ENCODE data around the gene CASR.
"Not testable (repeated sequence)": the region's sequence is repeated elsewhere in the genome, so short reads cannot be mapped to it uniquely, and the experiment has no call there.

CASR gene

GRCh38 chr3:122183893-122184590 lies 574 bp downstream of the CASR start:
- H3K4me3 ChIP-seq (ENCODE audit: insufficient read depth, low read depth, low read length): peak overlapping the region; percentile 25
- H3K9me3 ChIP-seq (ENCODE audit: control insufficient read depth, low read length): no peaks in the 10 kb centered on the region
- no peaks in the 10 kb centered on the region for H3K36me3 ChIP-seq (ENCODE audit: control insufficient read depth, insufficient read depth, low read length)
- 2% methylated on average over 64 of the region's 64 CpGs for WGBS, 2 experiments
- peaks cover 75% of the 10 kb centered on the region for H3K27me3 ChIP-seq (ENCODE audit: control insufficient read depth, insufficient read depth, low read length, poor library complexity, severe bottlenecking)
- H3K4me1 ChIP-seq (ENCODE audit: control insufficient read depth, insufficient read depth, low read length): no peaks in the 10 kb centered on the region
- no peak overlapping the region for H3K27ac ChIP-seq (ENCODE audit: insufficient read depth, low read depth, low read length, poor library complexity, severe bottlenecking)

GRCh38 chr3:122184591-122184929 lies 1.1 kb downstream of the CASR start:
- 8 to 10% methylated on average over 19 of the region's 19 CpGs for WGBS, 2 experiments
- Histone ChIP-seq H3K27ac (ENCODE audit: insufficient read depth, low read depth, low read length, poor library complexity, severe bottlenecking) (no peak overlapping the region), H3K4me1 (ENCODE audit: control insufficient read depth, insufficient read depth, low read length) (no peaks in the 10 kb centered on the region), H3K27me3 (ENCODE audit: control insufficient read depth, insufficient read depth, low read length, poor library complexity, severe bottlenecking) (peaks cover 75% of the 10 kb centered on the region), H3K4me3 (ENCODE audit: insufficient read depth, low read depth, low read length) (peak overlapping the region; percentile 25), H3K36me3 (ENCODE audit: control insufficient read depth, insufficient read depth, low read length) (no peaks in the 10 kb centered on the region), H3K9me3 (ENCODE audit: control insufficient read depth, low read length) (no peaks in the 10 kb centered on the region)

GRCh38 chr3:122186372-122186771 lies 2.9 kb downstream of the CASR start:
- no peak overlapping the region for H3K27ac ChIP-seq (ENCODE audit: insufficient read depth, low read depth, low read length, poor library complexity, severe bottlenecking)
- H3K27me3 ChIP-seq (ENCODE audit: control insufficient read depth, insufficient read depth, low read length, poor library complexity, severe bottlenecking): peaks cover 61% of the 10 kb centered on the region
- WGBS, 2 experiments: 77 to 79% methylated on average over 1 of the region's 2 CpGs
- H3K4me3 ChIP-seq (ENCODE audit: insufficient read depth, low read depth, low read length): no peak overlapping the region
- no peaks in the 10 kb centered on the region for H3K9me3 ChIP-seq (ENCODE audit: control insufficient read depth, low read length)
- H3K4me1 ChIP-seq (ENCODE audit: control insufficient read depth, insufficient read depth, low read length): no peaks in the 10 kb centered on the region
- no peaks in the 10 kb centered on the region for H3K36me3 ChIP-seq (ENCODE audit: control insufficient read depth, insufficient read depth, low read length)

GRCh38 chr3:122188737-122189136 lies 5.3 kb downstream of the CASR start:
- H3K4me1 ChIP-seq (ENCODE audit: control insufficient read depth, insufficient read depth, low read length): no peaks in the 10 kb centered on the region
- no peaks in the 10 kb centered on the region for H3K9me3 ChIP-seq (ENCODE audit: control insufficient read depth, low read length)
- 83 to 86% methylated on average over 1 of the region's 1 CpG for WGBS, 2 experiments
- no peak overlapping the region for H3K27ac ChIP-seq (ENCODE audit: insufficient read depth, low read depth, low read length, poor library complexity, severe bottlenecking)
- no peak overlapping the region for H3K4me3 ChIP-seq (ENCODE audit: insufficient read depth, low read depth, low read length)
- H3K27me3 ChIP-seq (ENCODE audit: control insufficient read depth, insufficient read depth, low read length, poor library complexity, severe bottlenecking): peaks cover 37% of the 10 kb centered on the region
- no peaks in the 10 kb centered on the region for H3K36me3 ChIP-seq (ENCODE audit: control insufficient read depth, insufficient read depth, low read length)

GRCh38 chr3:122189357-122189756 lies 5.9 kb downstream of the CASR start:
- H3K36me3 ChIP-seq (ENCODE audit: control insufficient read depth, insufficient read depth, low read length): no peaks in the 10 kb centered on the region
- no peak overlapping the region for H3K4me3 ChIP-seq (ENCODE audit: insufficient read depth, low read depth, low read length)
- peaks cover 31% of the 10 kb centered on the region for H3K27me3 ChIP-seq (ENCODE audit: control insufficient read depth, insufficient read depth, low read length, poor library complexity, severe bottlenecking)
- H3K4me1 ChIP-seq (ENCODE audit: control insufficient read depth, insufficient read depth, low read length): no peaks in the 10 kb centered on the region
- H3K9me3 ChIP-seq (ENCODE audit: control insufficient read depth, low read length): no peaks in the 10 kb centered on the region
- no peak overlapping the region for H3K27ac ChIP-seq (ENCODE audit: insufficient read depth, low read depth, low read length, poor library complexity, severe bottlenecking)

GRCh38 chr3:122190525-122190924 lies 7.1 kb downstream of the CASR start:
- Histone ChIP-seq H3K27ac (ENCODE audit: insufficient read depth, low read depth, low read length, poor library complexity, severe bottlenecking) (no peak overlapping the region), H3K4me3 (ENCODE audit: insufficient read depth, low read depth, low read length) (no peak overlapping the region), H3K4me1 (ENCODE audit: control insufficient read depth, insufficient read depth, low read length) (no peaks in the 10 kb centered on the region), H3K27me3 (ENCODE audit: control insufficient read depth, insufficient read depth, low read length, poor library complexity, severe bottlenecking) (peaks cover 19% of the 10 kb centered on the region), H3K36me3 (ENCODE audit: control insufficient read depth, insufficient read depth, low read length) (no peaks in the 10 kb centered on the region), H3K9me3 (ENCODE audit: control insufficient read depth, low read length) (no peaks in the 10 kb centered on the region)
- 83 to 85% methylated on average over 3 of the region's 3 CpGs for WGBS, 2 experiments

GRCh38 chr3:122198966-122199365 lies 15.5 kb downstream of the CASR start:
- Histone ChIP-seq H3K4me3 (ENCODE audit: insufficient read depth, low read depth, low read length) (no peak overlapping the region), H3K27ac (ENCODE audit: insufficient read depth, low read depth, low read length, poor library complexity, severe bottlenecking) (no peak overlapping the region)
- 72 to 97% methylated on average over 2 of the region's 2 CpGs for WGBS, 2 experiments

GRCh38 chr3:122199552-122199951 lies 16.1 kb downstream of the CASR start:
- H3K27me3 ChIP-seq (ENCODE audit: control insufficient read depth, insufficient read depth, low read length, poor library complexity, severe bottlenecking): no peaks in the 10 kb centered on the region
- H3K36me3 ChIP-seq (ENCODE audit: control insufficient read depth, insufficient read depth, low read length): no peaks in the 10 kb centered on the region
- H3K27ac ChIP-seq (ENCODE audit: insufficient read depth, low read depth, low read length, poor library complexity, severe bottlenecking): no peak overlapping the region
- 81 to 95% methylated on average over 3 of the region's 4 CpGs for WGBS, 2 experiments
- H3K4me1 ChIP-seq (ENCODE audit: control insufficient read depth, insufficient read depth, low read length): no peaks in the 10 kb centered on the region
- H3K4me3 ChIP-seq (ENCODE audit: insufficient read depth, low read depth, low read length): no peak overlapping the region
- H3K9me3 ChIP-seq (ENCODE audit: control insufficient read depth, low read length): no peaks in the 10 kb centered on the region

More at GRCh38 chr3:122198966-122199365, 15.5 kb downstream of the CASR start:
- Histone ChIP-seq H3K4me1 (ENCODE audit: control insufficient read depth, insufficient read depth, low read length) (no peaks in the 10 kb centered on the region), H3K9me3 (ENCODE audit: control insufficient read depth, low read length) (no peaks in the 10 kb centered on the region), H3K36me3 (ENCODE audit: control insufficient read depth, insufficient read depth, low read length) (no peaks in the 10 kb centered on the region), H3K27me3 (ENCODE audit: control insufficient read depth, insufficient read depth, low read length, poor library complexity, severe bottlenecking) (no peaks in the 10 kb centered on the region)

GRCh38 chr3:122200661-122201060 lies 17.2 kb downstream of the CASR start:
- H3K27ac ChIP-seq (ENCODE audit: insufficient read depth, low read depth, low read length, poor library complexity, severe bottlenecking): no peak overlapping the region
- no peaks in the 10 kb centered on the region for H3K9me3 ChIP-seq (ENCODE audit: control insufficient read depth, low read length)
- WGBS, 2 experiments: 83 to 97% methylated on average over 2 of the region's 3 CpGs
- no peak overlapping the region for H3K4me3 ChIP-seq (ENCODE audit: insufficient read depth, low read depth, low read length)
- no peaks in the 10 kb centered on the region for H3K4me1 ChIP-seq (ENCODE audit: control insufficient read depth, insufficient read depth, low read length)
- no peaks in the 10 kb centered on the region for H3K36me3 ChIP-seq (ENCODE audit: control insufficient read depth, insufficient read depth, low read length)
- H3K27me3 ChIP-seq (ENCODE audit: control insufficient read depth, insufficient read depth, low read length, poor library complexity, severe bottlenecking): no peaks in the 10 kb centered on the region

GRCh38 chr3:122201476-122201875 lies 18.0 kb downstream of the CASR start:
- H3K27ac ChIP-seq (ENCODE audit: insufficient read depth, low read depth, low read length, poor library complexity, severe bottlenecking); H3K4me3 ChIP-seq (ENCODE audit: insufficient read depth, low read depth, low read length); H3K36me3 ChIP-seq (ENCODE audit: control insufficient read depth, insufficient read depth, low read length); H3K27me3 ChIP-seq (ENCODE audit: control insufficient read depth, insufficient read depth, low read length, poor library complexity, severe bottlenecking); H3K4me1 ChIP-seq (ENCODE audit: control insufficient read depth, insufficient read depth, low read length); H3K9me3 ChIP-seq (ENCODE audit: control insufficient read depth, low read length): not testable (repeated sequence)
- 89 to 92% methylated on average over 21 of the region's 25 CpGs for WGBS, 2 experiments

GRCh38 chr3:122208579-122208978 lies 25.1 kb downstream of the CASR start:
- Histone ChIP-seq H3K27me3 (ENCODE audit: control insufficient read depth, insufficient read depth, low read length, poor library complexity, severe bottlenecking) (no peaks in the 10 kb centered on the region), H3K4me1 (ENCODE audit: control insufficient read depth, insufficient read depth, low read length) (no peaks in the 10 kb centered on the region), H3K27ac (ENCODE audit: insufficient read depth, low read depth, low read length, poor library complexity, severe bottlenecking) (no peak overlapping the region), H3K9me3 (ENCODE audit: control insufficient read depth, low read length) (no peaks in the 10 kb centered on the region), H3K36me3 (ENCODE audit: control insufficient read depth, insufficient read depth, low read length) (no peaks in the 10 kb centered on the region), H3K4me3 (ENCODE audit: insufficient read depth, low read depth, low read length) (no peak overlapping the region)
- 65 to 69% methylated on average over 4 of the region's 4 CpGs for WGBS, 2 experiments
